Measurements from ENCODE around the gene ELFN2. TPM values are rescaled to one million over a fixed set of nuclear protein-coding genes. Genes with fewer than 3 reads are reported as not detected.

Gene ELFN2
- total RNA-seq, 1 donor from 2014 or later = 0.09 TPM

DNA sequence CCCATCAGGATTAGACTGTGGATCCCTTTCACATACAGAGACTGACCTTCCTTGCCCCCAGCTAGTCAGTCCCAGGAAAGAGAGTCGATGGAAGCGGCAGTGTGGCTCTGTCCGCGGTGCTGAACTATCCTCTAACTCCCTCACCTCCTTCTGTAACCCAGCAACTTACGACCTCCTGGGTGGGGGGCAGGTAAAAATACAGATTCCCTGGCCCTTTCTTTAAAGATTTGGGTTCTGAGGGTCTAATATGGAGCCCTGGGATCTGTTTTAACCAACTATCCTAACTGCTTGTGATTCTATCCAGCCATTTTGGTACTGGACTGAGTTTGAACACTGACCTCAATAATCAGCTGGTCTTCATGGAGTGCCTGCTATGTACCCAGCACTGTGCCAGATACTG is 35.7 kb upstream of the ELFN2 start:
- intact Hi-C loops (cut with micrococcal nuclease) = no loop called here
- peak; percentile 69 for DNase-seq
- no peak overlapping the region for H3K27ac Mint-ChIP-seq
- H3K27me3 Mint-ChIP-seq = no peaks in the 10 kb centered on the region
- peaks cover 25% of the 10 kb centered on the region for H3K36me3 Mint-ChIP-seq (ENCODE audit: low read depth)
- no peaks in the 10 kb centered on the region for H3K9me3 Mint-ChIP-seq
- H3K4me1 Mint-ChIP-seq = peaks cover 4% of the 10 kb centered on the region
- H3K4me3 Mint-ChIP-seq = no peak overlapping the region

DNA sequence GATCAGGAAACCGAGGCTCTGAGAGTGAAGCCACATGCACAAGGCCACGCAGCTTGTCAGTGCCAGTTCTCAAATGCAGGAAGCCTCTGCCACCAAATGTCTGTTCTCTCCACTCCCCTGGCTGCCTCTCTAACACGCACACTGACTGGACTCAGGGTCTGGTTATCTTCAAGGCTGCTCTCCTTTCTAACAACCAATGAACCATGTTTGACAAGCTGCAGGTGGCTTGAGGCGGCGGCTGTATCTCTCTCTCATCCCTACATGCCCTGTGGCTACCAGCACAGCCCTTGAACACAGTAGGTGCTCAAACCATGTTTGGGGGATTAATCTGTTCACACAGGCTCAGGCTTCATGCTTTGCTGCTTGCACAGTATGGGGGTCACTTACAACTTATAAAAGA is 35.2 kb upstream of the ELFN2 start:
- H3K27ac Mint-ChIP-seq = no peak overlapping the region
- H3K36me3 Mint-ChIP-seq (ENCODE audit: low read depth) = peaks cover 24% of the 10 kb centered on the region
- peaks cover 6% of the 10 kb centered on the region for H3K4me1 Mint-ChIP-seq
- no peak for DNase-seq
- H3K9me3 Mint-ChIP-seq = no peaks in the 10 kb centered on the region
- H3K27me3 Mint-ChIP-seq = no peaks in the 10 kb centered on the region
- intact Hi-C loops (cut with micrococcal nuclease) = no loop called here
- H3K4me3 Mint-ChIP-seq = no peak overlapping the region

DNA sequence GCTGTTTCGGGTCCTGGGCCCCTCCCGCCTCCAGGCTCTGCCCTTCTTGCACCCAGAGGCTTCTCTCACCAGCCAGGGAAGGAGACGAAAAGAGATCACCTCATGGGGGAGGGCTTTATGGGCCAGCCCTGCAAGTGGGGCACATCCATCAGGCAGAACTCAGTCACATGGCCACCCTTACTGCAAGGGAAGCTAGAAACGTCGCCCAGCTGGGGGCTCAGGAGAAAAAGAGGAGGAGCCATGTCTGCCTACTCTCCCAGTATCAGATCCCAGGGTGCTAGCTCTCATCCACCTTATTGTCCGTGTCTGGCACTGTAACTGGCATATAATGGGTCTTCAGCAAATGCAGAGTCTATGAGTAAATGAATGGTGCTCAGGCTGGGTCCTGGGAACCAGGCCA is 34.7 kb upstream of the ELFN2 start:
- H3K27ac Mint-ChIP-seq = no peak overlapping the region
- H3K27me3 Mint-ChIP-seq = no peaks in the 10 kb centered on the region
- DNase-seq = no peak
- H3K36me3 Mint-ChIP-seq (ENCODE audit: low read depth) = peaks cover 24% of the 10 kb centered on the region
- peaks cover 7% of the 10 kb centered on the region for H3K4me1 Mint-ChIP-seq
- no peak overlapping the region for H3K4me3 Mint-ChIP-seq
- intact Hi-C loops (cut with micrococcal nuclease) = no loop called here
- H3K9me3 Mint-ChIP-seq = no peaks in the 10 kb centered on the region

DNA sequence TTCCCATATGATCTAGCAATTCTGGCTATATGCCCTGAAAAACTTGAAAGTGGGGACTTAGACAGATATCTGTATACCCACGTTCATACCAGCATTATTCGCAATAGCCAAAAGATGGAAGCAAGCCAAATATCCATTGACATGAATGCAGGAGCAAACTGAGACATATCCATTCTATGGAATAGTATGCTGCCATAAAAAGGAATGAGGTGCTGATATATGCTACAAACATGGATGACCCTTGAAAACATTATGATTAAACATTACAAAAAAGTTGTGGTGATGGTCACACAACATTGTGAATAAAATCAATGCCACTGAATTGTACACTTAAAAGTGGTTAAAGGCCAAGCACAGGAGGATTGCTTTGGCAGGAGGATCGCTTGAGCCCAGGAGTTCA is 33.4 kb upstream of the ELFN2 start:
- Mint-ChIP-seq H3K27ac (no peak overlapping the region), H3K36me3 (ENCODE audit: low read depth) (peaks cover 19% of the 10 kb centered on the region), H3K4me1 (peaks cover 7% of the 10 kb centered on the region), H3K27me3 (no peaks in the 10 kb centered on the region), H3K9me3 (no peaks in the 10 kb centered on the region), H3K4me3 (no peak overlapping the region)
- intact Hi-C loops (cut with micrococcal nuclease) = no loop called here
- DNase-seq = no peak

DNA sequence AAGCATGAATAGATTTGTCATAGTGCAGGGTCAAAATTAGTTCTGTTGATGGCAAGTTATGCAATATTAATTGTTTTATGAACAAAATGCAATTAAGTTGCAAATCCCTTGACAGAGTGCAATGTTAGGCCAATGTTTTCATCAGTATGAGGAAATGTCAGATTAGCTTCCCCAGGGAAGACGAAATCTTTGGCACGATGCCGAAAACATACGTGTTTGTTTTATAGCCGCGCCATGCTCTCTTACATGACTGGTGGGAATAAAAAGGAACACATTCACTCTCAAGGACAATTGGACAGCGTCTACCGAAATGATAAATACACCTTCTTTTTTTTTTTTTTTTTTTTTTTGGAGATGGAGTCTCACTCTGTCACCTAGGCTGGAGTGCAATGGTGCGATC is 31.9 kb upstream of the ELFN2 start:
- peaks cover 11% of the 10 kb centered on the region for H3K4me1 Mint-ChIP-seq
- H3K4me3 Mint-ChIP-seq = no peak overlapping the region
- no peak overlapping the region for H3K27ac Mint-ChIP-seq
- no peak for DNase-seq
- H3K9me3 Mint-ChIP-seq = no peaks in the 10 kb centered on the region
- peaks cover 10% of the 10 kb centered on the region for H3K36me3 Mint-ChIP-seq (ENCODE audit: low read depth)
- intact Hi-C loops (cut with micrococcal nuclease) = loop anchor here (5.0 kb wide), 1 partner anchor 42 kb away; no protein-coding TSS in a partner anchor
- no peaks in the 10 kb centered on the region for H3K27me3 Mint-ChIP-seq

DNA sequence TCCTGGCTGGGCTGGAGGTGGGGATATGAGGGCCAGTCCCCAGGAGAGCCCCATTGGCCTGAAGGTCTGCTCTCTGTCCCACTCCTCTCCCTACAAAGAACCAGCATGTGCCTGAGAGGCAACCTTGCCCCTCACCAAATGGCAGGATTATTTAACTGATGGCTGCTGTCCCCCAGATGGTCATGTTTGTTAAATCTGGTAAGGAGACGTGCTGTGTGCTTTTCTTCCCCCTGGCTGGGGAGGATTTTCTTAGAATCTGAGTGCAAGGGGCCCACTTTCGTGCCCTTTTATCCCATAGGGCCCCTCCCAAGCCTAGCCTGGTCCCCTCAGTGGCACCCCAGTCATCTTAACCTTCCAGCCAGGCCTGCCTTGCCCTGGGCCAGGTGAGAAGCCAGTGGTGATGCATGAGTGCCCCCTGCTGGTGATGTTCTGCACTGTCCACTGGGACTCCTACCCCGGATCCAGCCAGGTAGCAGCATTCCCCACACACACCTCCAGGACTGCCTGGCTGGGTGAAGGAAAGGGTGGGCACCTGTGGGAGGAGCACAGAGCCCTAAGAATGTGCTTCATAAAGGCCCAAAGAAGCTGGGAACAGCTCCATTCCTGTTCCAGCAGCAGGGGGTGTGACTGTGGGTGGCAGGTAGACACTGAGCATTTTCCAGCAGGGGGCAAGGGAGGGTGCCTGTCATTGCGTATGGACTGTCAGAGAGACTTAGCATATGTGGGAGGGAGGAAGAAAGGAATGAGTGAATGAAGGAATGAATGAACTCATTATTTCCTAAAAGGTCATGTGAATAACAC is 30.0 kb upstream of the ELFN2 start:
- H3K27ac Mint-ChIP-seq = no peak overlapping the region
- peaks cover 10% of the 10 kb centered on the region for H3K36me3 Mint-ChIP-seq (ENCODE audit: low read depth)
- intact Hi-C loops (cut with micrococcal nuclease) = loop anchor here (1.0 to 5.0 kb wide), 3 partner anchors 40 to 190 kb away; no protein-coding TSS in a partner anchor
- peaks cover 9% of the 10 kb centered on the region for H3K4me1 Mint-ChIP-seq
- DNase-seq = peak; percentile 95
- H3K9me3 Mint-ChIP-seq = no peaks in the 10 kb centered on the region
- no peaks in the 10 kb centered on the region for H3K27me3 Mint-ChIP-seq
- H3K4me3 Mint-ChIP-seq = no peak overlapping the region

DNA sequence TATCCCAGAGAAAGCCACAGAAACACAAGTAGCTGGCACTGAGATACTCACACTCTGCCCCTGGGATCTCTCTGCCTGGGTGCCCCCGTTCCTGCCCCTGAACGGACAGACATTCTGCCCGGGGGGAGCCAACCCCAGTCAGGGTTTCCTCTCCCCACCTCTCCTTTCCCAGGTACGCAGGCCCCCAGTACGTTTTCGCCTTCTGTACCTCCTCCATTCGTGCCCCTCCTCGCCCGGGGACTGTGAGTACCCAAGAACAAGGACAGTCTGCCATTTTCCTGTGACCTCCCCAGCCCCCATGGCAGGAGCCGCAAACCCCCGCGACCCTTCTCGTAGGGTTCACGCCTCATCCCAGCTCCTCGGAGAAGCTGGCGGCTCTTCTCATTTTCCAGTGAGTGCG is 29.1 kb upstream of the ELFN2 start:
- H3K4me1 Mint-ChIP-seq = peaks cover 9% of the 10 kb centered on the region
- H3K27ac Mint-ChIP-seq = no peak overlapping the region
- peaks cover 10% of the 10 kb centered on the region for H3K36me3 Mint-ChIP-seq (ENCODE audit: low read depth)
- no peaks in the 10 kb centered on the region for H3K27me3 Mint-ChIP-seq
- intact Hi-C loops (cut with micrococcal nuclease) = loop anchor here (5.0 kb wide), 1 partner anchor 39 kb away; no protein-coding TSS in a partner anchor
- no peaks in the 10 kb centered on the region for H3K9me3 Mint-ChIP-seq
- no peak for DNase-seq
- no peak overlapping the region for H3K4me3 Mint-ChIP-seq

DNA sequence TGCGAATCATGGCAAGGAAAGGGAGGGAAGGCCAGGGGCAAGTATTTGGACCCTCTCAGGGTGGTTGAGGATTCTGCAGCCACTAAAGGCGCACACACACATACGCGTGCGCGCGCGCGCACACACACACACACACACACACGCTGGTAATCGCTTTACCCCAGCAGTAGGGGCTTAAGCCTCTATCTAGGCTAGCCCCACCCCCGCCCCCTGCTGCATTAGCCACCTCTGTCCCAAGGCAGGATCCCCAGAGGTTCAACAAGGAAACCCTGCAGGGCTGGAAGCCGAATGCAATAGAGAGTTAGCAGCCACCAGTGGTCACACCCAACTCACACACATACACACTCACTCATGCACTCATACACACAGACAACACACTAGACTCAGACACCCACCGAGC is 28.6 kb upstream of the ELFN2 start:
- intact Hi-C loops (cut with micrococcal nuclease) = loop anchor here (5.0 kb wide), 1 partner anchor 39 kb away; no protein-coding TSS in a partner anchor
- Mint-ChIP-seq H3K36me3 (ENCODE audit: low read depth) (peaks cover 10% of the 10 kb centered on the region), H3K9me3 (no peaks in the 10 kb centered on the region), H3K27ac (no peak overlapping the region), H3K27me3 (no peaks in the 10 kb centered on the region), H3K4me1 (peaks cover 9% of the 10 kb centered on the region), H3K4me3 (no peak overlapping the region)
- no peak for DNase-seq

DNA sequence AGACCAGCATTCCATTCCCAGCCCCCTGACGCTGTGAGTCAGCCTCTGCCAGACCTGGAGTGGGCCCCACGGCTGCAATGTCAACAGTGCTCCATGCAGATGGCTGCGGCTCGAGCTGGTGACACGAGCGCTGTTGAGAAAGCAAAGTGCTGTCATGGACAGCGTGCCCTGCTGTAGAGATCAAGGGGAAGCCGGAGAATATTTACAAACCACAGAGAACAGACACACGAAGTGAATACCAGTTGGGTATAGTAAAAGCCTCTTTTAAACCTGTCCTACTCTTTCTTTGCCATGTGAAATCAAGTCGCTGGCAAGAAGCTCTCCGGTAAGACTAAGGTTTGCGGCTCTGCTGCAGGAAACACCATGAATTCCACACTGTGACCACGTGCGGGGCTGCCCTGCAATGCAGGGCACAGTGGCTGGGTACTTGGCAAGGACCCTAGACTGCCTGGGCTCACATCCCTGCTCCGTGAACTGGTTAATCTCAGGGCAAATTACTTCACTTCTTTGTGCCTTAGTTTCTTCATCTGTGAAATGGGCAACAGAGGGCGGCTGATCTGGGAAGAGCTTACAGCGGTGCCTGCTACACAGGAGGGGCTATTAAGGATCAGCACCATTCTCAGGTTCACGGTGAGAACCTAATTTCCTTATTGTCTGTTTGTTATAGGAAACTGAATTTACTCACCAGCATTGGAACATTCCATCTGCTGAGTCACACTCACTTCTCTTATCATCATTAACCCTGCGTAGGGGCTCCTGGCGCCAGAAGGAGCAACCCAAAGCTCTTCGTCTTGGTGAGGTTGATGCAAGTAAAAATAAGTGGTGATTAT is 27.8 kb upstream of the ELFN2 start:
- no peak overlapping the region for H3K4me3 Mint-ChIP-seq
- peaks cover 14% of the 10 kb centered on the region for H3K4me1 Mint-ChIP-seq
- no peak for DNase-seq
- no peaks in the 10 kb centered on the region for H3K27me3 Mint-ChIP-seq
- H3K27ac Mint-ChIP-seq = no peak overlapping the region
- intact Hi-C loops (cut with micrococcal nuclease) = loop anchor here (5.0 kb wide), 1 partner anchor 38 kb away; no protein-coding TSS in a partner anchor
- H3K9me3 Mint-ChIP-seq = no peaks in the 10 kb centered on the region
- H3K36me3 Mint-ChIP-seq (ENCODE audit: low read depth) = peaks cover 7% of the 10 kb centered on the region

DNA sequence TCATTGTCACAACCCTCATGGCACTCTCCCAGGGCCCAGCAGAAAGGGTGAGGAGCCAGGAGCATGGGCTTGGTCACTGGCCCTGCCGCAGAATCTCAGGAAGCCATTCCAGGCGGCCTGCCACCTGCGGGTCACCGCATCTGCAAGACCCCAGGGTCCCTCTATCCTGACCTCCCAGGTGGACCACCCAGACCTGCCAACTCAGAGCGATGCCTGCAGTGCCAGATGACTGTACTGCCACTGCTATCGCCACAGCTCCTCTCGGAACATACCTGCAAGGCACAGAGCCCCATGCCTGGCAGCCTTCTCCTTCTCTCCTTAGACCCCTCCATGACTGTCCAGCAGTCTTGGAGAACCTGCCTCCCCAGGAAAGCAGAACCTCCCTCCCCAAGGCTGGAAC is 26.4 kb upstream of the ELFN2 start:
- Mint-ChIP-seq H3K4me3 (no peak overlapping the region), H3K4me1 (peaks cover 14% of the 10 kb centered on the region), H3K36me3 (ENCODE audit: low read depth) (peaks cover 1% of the 10 kb centered on the region), H3K9me3 (no peaks in the 10 kb centered on the region), H3K27ac (no peak overlapping the region), H3K27me3 (no peaks in the 10 kb centered on the region)
- intact Hi-C loops (cut with micrococcal nuclease) = no loop called here
- no peak for DNase-seq

DNA sequence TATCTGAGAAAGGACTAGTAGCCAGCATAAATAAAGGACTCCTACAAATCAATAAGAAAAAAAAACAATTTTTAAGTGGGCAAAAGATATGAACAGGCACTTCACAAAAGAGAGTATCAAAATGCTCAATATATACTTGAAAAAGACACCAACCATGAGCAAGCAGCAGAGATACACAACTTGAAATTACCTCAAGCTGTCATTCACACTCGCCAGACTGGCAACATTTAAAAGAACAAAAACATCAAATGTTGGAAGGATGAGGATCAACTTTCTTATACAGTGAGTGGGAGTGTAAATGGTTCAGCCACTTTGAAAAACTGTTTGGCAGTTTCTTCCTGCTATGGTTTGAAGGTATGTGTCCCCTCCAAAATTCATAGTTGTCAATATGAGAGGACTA is 23.9 kb upstream of the ELFN2 start:
- H3K9me3 Mint-ChIP-seq = no peaks in the 10 kb centered on the region
- H3K36me3 Mint-ChIP-seq (ENCODE audit: low read depth) = no peaks in the 10 kb centered on the region
- no peaks in the 10 kb centered on the region for H3K27me3 Mint-ChIP-seq
- H3K4me3 Mint-ChIP-seq = no peak overlapping the region
- no peak for DNase-seq
- peaks cover 11% of the 10 kb centered on the region for H3K4me1 Mint-ChIP-seq
- intact Hi-C loops (cut with micrococcal nuclease) = no loop called here
- no peak overlapping the region for H3K27ac Mint-ChIP-seq

DNA sequence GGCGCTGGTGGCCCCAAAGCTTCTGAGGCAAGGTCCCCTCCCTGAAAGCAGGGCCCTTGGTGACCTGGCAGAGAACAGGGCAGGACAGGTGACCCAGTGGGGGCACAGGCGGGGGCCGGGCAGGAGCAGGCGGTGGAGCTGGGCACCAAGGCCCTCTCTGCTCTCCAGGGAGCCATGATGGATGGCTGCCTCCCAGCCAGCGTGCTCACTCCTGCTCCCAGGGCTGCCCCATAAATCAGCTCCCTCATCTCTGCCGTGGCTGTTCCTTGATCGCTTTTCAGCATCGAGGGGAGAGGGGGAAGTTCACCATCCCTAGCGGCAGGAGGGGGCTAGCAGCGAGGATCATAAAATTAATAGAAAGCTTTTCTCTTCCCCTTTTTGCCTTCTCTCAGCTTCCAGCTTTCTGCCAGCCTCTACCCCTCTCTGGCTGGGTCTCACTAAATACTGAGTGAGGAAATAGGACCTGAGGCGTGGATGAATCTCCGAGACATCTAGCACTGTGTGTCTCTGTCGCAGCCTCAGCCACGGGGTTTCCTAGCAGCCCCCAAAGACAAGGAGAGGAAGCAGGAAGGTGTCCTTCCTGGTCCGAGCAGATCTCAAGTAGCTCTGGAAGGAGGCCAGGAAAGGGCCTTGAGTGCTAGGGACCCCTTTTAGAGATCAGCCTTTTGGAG is 22.2 kb upstream of the ELFN2 start:
- no peaks in the 10 kb centered on the region for H3K36me3 Mint-ChIP-seq (ENCODE audit: low read depth)
- H3K4me3 Mint-ChIP-seq = no peak overlapping the region
- peaks cover 5% of the 10 kb centered on the region for H3K4me1 Mint-ChIP-seq
- H3K27ac Mint-ChIP-seq = no peak overlapping the region
- H3K9me3 Mint-ChIP-seq = no peaks in the 10 kb centered on the region
- no peak for DNase-seq
- intact Hi-C loops (cut with micrococcal nuclease) = no loop called here
- H3K27me3 Mint-ChIP-seq = peaks cover 2% of the 10 kb centered on the region

DNA sequence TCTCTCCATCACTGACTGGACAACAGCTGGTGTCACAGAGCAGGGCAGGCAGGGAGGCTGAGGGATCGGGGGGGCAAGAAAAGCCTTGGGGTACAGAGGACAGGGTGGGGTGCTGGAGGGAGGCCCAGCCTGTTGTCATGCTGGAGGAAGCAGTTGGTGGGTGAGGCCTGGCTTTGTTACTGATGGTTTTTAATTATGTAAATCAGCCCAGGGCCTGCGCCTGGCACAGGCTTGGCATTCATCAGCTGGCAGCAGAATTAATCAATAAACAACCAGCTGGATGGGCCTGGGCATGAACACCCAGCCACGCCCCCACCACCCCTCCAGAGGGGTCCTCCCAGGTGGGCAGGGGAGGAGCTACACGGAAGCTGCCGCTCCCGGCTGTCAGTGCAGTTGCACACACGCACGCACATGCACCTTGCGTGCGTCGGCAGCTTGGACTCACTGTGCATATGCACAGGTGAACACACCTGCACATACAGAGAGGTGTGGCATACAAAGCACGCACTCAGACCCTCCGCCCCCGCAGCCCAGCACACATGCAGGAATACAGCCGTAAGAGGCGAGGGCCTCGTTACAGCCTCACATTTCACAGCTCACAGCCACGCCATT is 21.3 kb upstream of the ELFN2 start:
- Mint-ChIP-seq H3K9me3 (no peaks in the 10 kb centered on the region), H3K27me3 (peaks cover 2% of the 10 kb centered on the region), H3K27ac (no peak overlapping the region), H3K4me1 (peaks cover 5% of the 10 kb centered on the region), H3K36me3 (ENCODE audit: low read depth) (no peaks in the 10 kb centered on the region), H3K4me3 (no peak overlapping the region)
- no peak for DNase-seq
- intact Hi-C loops (cut with micrococcal nuclease) = no loop called here

Data from activated CD4-positive, alpha-beta T cell treated with anti-CD3 and anti-CD28 coated beads, Interleukin-2, amount 10 ng/mL, durations not matched to agents 24 days and 14 days (primary cell).